HCT116 (cell line): ENCODE results near the gene BTBD16.

ENCODE experiments used
- CTCF ChIP-seq, 3 experiments: fragments of 200-600 bp in 1 of 3; sonication (generic) in 1 of 3; IDR thresholded peaks in 2 of 3; conservative IDR thresholded peaks in 1 of 3; 2 replicates each; pipeline ENCODE4 v1.5.1; 2012 to 2017; ENCODE audit warnings: low read depth in 2 of 3, low read length in 2 of 3, antibody characterized with exemption in 1 of 3, borderline replicate concordance in 1 of 3, control low read depth in 1 of 3, mild to moderate bottlenecking in 1 of 3, mixed read lengths in 1 of 3, mixed run types in 1 of 3, moderate library complexity in 1 of 3; ENCODE audit not compliant: insufficient read depth in 1 of 3
- POLR2A ChIP-seq: IDR thresholded peaks from 2 replicates; pipeline ENCODE4 v1.7.0; 2011; ENCODE audit warnings: borderline replicate concordance; ENCODE audit not compliant: insufficient read depth, insufficient read length; ENCODE audit errors: extremely low read depth
- REST ChIP-seq: IDR thresholded peaks from 2 replicates; pipeline ENCODE4 v1.6.1; 2012; ENCODE audit warnings: low read depth

- TF ChIP-seq CTCF (IDR thresholded peaks at IDR 0.05 in 2 of 3, conservative IDR thresholded peaks at IDR 0.05 in 1 of 3; ENCODE audit: borderline replicate concordance in 1 of 3, insufficient read depth in 1 of 3, low read depth in 2 of 3, low read length in 2 of 3) (no peak), POLR2A (no peak), REST (no peak)
Measured at GRCh38 chr10:122368502-122369254, 97.6 kb downstream of the BTBD16 start.
